Right forelimb (tissue), 1 donor: ENCODE results near the gene CDCA8.

Experiments used
- DNase-seq: peaks from one replicate; pipeline ENCODE4 v3.0.0-alpha.2; 2018

The CDCA8 gene

GRCh38 chr1:37741130-37741529 is 48.8 kb downstream of the CDCA8 start:
- no peak for DNase-seq

DNA sequence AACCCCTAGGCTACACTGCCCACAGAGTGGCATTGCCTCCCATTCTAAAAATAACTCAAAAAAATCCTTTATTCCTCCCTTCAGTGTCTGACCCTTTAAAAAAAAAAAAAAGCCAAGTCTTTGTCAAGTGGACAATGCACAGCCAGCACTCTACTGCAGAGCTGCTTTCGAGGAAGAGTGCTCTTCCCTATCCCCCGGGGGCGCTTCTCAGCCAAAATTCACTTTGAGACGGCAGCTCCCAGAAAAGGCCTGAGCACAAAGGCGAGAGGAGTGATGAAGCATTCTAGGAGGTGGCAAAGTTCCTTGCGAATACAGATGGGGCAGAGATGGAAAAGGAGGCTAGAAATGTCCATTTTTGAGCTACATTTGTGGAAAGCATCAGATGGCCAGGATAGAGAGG is 49.3 kb downstream of the CDCA8 start:
- DNase-seq: no peak

- DNase-seq: no peak
Measured at GRCh38 chr1:37746806-37747205, 54.5 kb downstream of the CDCA8 start.

GRCh38 chr1:37748565-37748964 is 56.2 kb downstream of the CDCA8 start:
- DNase-seq: no peak

GRCh38 chr1:37752213-37752582 is 59.9 kb downstream of the CDCA8 start:
- no peak for DNase-seq

DNA sequence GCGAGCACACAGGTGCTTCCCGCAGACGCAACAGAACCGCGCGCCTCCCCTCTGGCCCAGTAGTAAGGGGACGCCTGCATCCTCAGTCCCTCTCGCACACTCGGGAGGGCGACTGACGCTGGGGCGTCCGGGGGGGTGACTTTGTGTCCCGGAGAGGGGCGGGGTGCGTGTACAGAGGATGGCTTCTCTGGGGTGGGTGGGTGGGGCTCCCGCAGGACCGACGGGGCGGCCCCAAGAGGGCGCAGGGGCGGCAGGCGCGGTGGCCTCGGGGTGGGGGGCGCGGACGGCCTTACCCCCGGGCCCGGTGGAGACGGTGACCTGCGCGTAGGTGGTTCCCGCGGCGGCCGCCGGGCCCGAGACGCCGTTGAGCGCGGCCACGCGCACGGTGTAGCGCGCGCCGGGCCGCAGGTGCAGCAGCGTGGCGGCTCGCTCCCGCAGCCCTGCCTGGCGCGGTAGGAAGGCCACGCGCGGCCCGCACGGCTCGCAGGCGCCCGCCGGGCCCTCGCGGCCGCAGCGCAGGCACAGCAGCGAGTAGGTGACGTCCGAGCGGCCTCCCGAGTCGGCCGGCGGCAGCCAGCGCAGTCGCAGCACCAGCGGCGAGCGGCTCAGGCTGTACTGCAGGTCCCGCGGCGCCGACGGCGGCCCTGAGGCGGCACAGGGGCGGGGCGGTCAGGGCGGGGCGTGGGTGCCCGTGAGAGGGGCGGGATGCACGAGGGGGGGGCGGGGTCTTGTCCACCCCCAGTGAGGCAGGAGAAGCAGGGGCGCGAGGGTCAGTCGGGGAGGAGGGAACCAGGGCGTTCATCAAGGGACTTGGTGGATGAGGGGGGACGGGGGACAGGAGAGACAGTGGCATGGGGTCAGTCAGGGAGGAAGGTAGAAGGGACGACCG is 60.5 kb downstream of the CDCA8 start:
- no peak for DNase-seq

DNA sequence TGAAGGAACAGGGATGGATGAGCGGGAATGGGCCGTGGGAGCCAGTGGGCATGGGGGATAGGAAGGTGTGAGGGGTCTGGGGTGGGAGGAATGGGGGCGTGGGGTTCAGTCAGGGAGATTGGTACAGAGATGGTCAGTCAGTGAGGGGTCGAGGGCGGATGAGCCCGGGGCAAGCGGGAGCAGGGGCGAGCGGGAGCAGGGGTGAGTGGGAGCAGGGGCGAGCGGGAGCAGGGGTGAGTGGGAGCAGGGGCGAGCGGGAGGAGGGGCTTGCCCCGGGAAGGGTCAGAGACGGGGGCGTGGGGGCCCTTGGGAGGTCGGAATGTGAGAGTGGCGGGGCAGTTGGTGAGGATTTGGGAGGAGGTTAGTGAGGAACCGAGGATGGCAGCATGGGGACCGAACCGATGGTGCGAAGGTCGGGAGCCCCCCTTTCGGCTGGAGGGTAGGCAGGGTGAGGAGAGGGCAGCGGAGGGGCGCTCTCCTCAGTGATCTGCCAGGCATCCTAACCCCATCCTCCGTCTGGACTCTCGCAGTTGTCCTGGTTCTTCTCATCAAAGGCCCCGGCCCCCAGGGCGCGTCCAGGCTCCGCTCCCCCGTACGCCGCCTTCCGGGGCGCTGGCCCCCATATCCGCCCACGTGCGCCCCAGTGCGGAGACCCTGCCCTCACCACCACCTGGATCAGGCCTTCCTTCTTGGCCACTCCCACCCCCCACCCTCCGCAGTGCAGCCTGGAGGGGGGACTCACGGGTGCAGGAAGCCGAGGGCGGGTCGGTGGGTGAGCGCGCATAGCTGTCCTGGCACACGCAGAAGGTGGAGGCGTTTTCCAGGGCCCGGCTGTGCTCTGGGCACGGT is 61.4 kb downstream of the CDCA8 start:
- DNase-seq: no peak

DNA sequence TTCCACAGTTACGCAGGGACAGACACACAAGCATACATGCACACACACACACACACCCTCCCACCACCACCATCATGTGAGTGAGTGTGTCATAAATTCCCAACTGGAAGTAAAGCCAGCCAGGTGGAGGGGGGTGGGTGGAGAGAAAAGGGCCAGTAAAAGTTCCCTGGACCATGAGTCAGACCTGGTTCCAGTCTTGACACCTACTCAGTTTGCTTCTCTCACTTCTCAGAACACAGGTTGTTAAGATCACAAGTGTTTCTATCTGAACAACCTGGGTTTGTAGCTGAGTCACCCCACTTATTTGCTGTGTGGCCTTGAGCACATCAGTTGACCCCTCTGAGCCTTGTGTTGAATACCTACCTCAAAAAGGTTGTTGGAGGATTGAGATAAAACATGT is 63.0 kb downstream of the CDCA8 start:
- no peak for DNase-seq

- no peak for DNase-seq
Measured at GRCh38 chr1:37755951-37756560, 63.7 kb downstream of the CDCA8 start.
